GM18907 (cell line): ENCODE data around the gene MYO5A.
"Not testable (repeated sequence)": the region's sequence is repeated elsewhere in the genome, so short reads cannot be mapped to it uniquely, and the experiment has no call there.

Experiments
- ATAC-seq: cut with Tn5 transposase; IDR thresholded peaks from one replicate; pipeline ENCODE4 v1.9.1; 2021; ENCODE audit warnings: mild to moderate bottlenecking, moderate library complexity; ENCODE audit not compliant: unreplicated experiment

The MYO5A gene

DNA sequence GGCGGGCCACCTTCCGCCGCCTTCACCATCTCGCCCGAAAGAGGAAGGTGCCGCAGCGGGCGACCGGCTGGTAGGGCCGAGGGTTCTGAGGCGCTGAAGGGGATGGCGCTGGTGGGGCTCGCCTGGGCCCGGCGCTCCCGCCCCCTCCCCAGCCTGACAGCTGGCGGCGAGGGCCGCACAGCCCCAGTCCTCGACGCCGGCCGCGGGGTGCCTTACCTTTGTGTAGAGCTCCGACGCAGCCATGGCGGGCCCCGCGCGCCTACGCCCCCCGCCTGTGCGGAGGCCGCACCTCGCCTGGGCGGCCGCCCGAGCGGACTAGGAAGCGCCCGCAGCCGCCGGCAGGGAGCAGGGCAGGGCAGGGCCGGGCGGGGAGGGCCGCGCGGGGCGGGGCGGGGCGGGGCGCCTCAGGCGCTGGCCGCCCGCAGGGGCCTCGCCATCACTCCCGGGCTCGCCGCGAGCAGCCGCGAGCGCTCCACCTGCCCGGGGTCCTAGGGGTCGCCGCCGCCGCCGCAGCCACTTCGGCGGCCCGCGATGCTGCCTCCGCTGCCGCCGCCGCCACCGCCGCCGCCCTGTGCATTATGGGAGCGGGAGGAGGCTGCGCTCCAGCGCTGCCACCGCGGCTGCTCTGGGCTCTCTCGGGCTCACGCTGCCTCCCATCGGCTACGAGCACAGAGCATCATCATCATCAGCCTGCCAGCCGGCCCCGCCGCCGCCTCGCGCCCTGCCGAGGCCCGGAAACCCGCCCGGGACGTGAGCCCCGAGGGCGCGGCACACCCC lies at the start of gene MYO5A:
TSS of gene MYO5A (minus strand) at position 317 of the 777 bp plus-strand sequence. CDS start at position 243, 74 bp downstream.
- peak; percentile 89 for ATAC-seq

DNA sequence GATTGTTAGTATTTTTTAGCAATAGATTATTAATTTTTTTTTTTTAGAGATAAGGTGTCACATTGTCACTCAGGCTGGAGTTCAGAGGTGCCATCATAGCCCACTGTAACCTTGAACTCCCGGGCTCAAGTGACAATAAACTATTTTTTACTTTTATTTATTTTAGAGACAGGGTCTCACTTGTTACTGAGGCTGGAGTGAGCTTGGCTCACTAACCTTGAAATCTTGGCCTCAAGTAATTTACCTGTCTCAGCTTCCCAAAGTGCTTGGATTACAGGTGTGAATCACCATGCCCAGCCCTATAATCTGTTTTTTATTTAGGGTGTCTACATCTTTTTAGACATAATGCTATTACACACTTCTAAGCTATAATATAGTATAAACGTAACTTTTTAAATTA lies 48.0 kb upstream of the MYO5A start:
- no peak for ATAC-seq

DNA sequence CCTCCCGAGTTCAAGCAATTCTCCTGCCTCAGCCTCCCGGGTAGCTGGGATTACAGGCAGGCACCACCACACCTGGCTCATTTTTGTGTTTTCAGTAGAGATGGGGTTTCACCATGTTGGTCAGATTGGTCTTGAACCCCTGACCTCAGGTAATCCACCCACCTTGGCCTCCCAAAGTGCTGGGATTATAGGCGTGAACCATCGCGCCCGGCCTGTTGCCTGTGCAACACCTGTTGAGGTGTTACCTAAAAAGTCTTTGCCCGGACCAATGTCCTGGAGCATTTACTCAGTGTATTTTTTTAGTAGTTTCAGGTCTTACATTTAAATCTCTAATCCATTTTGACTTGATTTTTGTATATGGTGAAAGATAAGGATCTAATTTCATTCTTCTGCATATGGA lies 46.9 kb upstream of the MYO5A start:
- ATAC-seq: not testable (repeated sequence)

DNA sequence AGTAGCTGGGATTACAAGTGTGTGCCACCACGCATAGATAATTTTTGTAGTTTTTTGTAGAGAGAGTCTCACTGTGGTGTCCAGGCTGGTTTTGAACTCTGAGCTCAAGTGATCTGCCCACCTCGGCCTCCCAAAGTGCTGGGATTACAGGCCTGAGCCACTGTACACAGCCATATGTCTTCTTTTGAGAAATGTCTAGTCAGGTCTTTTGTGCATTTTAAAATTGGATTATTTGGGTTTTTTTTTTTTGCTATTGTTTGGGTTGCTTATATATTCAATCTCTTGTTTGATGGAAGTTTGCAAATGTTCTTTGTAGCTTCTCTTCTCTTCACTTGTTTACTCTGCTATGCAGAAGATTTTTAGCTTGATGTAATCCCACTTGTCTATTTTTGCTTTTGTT lies 46.4 kb upstream of the MYO5A start:
- no peak for ATAC-seq

DNA sequence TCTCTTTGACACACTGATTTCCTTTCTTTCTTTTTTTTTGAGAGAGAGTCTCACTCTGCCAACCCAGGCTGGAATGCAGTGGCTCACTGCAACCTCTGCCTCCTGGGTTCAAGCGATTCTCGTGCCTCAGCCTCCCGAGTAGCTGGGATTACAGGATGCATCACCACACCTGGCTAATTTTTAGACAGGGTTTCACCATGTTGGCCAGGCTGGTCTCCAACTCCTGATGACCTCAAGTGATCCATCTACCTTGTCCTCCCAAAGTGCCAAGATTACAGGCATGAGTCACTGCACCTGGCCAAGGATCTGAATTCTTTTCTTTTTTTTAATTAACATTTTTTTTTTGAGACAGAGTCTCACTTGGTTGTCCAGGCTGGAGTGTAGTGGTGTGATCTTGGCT lies 45.9 kb upstream of the MYO5A start:
- ATAC-seq: not testable (repeated sequence)

DNA sequence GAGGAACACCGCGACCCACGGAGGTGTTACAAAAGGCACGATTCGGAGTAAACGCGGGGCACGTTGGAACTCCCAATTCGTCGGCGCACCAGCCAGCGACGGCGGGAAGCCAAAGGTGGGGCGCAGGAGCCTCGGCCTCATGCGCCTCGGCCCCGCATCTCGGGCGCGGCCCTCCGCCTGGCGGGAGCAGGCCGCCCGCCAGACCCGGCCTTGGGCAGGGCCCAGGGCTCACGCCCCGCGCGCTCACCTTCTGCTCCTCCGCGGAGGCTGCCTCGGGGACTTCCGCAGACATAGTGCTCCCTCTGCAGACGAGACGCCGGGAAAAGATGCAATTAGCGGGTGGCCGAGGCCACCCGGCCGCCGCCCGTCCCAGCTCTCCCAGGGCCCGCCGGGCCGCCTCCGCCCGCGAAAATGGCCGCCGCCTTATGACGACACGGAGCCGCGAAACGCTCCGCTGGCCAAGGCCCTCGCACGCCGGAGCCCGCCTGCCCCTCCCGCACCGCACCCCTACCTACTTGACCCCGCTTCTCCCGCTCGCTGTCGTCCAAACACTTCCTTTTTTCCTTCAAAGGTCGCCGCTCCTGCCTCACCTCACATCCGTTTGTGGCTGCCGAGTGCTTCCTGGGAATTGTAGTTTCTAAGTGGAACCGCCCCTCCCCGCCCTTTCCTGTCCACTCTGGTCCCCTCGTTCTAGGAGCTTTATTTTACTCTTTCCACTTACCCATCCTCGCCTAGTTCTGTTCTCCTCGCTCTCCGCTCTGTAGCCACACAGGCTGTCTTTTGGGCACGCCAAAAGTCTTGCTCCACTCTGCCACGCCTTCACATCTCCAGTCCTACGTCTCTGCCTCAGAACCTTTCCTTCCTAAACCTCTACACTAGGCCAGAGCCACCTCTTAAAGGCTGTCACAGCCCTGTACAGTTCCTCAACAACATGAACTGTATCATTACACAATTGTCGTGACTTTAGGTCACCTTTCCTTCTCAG lies 40.2 kb upstream of the MYO5A start, which contains the start of gene ARPP19:
TSS of gene ARPP19 (minus strand) at position 430 of the 985 bp plus-strand sequence. CDS start at position 292, 138 bp downstream.
- ATAC-seq: peak; percentile 77

DNA sequence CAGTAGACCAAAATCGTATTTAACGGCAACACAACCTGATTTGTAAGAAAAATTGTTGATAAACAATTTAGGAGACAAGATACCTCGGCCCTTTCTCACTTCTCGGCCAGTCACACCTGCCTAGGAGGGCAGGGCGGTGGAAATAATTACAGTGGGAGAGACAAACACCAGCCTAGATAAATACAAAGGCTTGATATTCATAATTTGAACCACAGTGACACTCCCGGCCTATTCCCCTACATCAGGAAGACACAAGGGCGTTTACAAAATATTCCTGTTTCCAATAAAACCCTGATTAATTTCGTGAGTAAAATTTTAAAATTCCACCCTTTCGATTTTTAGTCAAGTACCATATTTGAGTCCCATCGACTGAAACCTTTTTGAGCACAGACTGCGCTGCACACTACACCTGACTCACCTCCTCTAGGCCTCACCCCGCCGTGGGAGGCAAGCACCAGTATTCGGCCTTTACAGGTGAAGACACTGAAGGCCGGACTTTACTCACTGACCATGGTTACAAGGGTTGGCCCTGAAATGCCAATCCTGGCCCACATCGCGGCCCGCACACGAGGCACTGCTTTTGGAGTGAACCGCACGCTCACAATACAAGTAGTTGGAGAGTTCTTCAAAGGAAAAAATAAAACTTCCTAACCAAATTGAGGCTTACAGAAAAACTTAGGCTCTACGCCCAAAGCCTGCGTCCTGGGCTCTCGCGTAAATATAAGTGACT lies 39.4 kb upstream of the MYO5A start:
- peak; percentile 25 for ATAC-seq

DNA sequence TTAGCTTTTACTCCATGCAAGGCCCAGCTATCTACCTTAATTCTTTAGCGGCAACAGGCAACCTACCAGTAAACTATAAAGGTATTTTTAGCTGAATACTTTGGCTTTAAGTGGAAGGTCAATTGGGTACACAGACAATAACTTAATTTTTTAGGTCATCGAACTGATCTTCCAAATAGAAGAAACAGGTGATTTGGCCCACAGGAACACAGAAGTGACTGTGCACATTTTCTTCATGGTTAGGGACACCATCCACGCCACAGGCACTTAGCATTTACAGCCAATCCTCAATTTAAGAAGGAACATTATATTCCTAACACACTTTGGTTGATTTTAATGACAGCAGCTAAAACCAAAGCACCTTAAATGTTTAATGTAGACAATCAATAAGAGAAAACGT lies 38.2 kb upstream of the MYO5A start:
- ATAC-seq: no peak

DNA sequence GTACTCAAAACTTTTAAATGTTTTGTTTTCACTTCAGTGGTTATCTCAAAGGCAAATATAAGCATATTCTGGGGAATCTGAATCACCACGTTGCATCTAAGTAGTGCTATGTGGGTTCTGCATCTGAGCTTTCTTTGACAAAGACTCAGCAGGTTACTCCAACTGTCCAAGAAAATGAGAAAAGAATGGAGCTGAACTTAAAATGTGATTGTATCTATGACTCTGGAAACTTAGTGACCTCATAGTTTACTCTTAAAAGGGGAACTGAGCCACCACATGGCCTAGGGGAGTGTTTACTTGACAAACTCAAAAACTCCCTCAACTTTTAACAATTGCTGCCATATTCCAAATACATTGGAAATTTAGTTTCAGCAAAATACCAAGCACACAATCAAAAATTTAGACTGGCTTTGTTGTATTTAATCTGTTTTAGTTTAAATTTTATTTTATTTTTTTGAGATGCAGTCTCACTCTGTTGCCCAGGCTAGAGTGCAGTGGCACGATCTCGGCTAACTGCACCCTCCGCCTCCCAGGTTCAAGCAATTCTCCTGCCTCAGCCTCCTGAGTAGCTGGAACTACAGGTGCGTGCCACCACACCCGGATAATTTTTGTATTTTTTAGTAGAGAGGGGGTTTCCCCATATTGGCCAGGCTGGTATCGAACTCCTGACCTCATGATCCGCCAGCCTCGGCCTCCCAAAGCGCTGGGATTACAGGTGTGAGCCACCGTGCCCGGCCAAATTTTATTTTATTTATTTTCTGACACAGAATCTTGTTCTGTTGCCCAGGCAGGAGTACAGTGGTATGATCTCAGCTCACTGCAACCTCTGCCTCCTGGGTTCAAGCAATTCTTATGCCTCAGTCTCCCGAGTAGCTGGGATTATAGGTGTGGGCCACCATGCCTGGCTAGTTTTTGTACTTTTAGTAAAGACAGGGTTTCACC lies 37.0 kb upstream of the MYO5A start:
- ATAC-seq: peak; percentile 53

DNA sequence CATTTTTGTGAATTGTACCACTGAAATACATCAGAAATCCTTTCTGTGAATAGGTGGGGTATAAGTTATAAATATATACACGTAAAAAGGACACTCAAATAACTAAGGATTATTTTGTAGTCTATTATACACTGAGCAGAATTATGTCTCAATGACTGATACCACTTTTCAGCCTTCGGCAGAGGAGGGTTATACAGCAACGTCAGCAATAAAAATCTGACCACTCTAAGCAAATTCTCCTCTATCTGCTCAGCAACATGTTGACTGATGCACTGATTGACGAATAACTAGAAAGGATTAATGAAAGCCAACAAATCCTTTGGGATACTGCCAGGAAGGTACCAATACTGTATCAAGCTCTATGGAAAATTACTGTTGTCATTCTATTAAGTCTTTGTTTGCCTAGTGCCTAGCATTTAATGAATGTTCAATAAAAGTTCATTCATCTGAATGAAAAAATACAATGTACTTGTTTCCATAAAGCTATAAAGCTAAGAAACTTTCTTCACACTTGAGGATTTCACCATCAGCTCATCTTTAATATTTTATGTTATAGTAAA lies 34.9 kb upstream of the MYO5A start:
- ATAC-seq: no peak

DNA sequence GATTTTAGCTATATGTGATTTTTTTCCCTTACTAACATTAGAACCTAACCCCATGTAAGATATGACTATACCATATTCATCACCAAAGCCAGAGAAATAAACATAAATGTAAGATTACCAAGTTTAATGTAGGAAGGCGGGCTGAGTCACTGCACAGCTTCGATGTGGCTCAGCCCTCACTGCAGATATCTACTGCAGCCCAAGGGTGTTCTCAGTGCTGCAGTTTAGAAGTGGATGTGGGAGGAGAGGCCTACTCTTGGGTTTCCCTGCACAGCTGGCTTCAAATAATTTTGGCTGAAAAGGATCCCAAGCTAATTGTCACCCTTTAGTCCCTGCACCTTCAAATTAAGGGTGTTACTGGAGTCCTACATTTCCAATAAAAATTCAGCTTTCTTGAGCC lies 30.9 kb upstream of the MYO5A start:
- ATAC-seq: no peak

DNA sequence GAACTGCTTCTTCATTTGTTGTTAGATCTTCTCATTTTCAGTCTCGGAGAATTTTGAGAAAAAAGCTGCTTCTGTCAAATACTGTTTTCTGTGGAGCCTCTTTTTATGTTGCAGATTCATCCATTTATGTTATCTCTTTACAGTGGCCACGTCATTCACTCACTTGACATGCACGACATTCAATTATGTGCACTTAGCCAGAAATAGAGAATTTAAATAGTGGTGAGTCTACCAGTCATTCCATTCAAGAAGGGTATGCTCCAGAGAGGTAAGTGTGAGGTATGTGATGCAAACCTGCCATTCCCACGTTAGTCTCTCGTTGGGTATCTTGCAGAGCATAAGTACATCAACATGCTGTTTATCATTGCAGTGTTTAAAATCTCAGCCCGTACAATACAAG lies 30.3 kb upstream of the MYO5A start:
- ATAC-seq: no peak

DNA sequence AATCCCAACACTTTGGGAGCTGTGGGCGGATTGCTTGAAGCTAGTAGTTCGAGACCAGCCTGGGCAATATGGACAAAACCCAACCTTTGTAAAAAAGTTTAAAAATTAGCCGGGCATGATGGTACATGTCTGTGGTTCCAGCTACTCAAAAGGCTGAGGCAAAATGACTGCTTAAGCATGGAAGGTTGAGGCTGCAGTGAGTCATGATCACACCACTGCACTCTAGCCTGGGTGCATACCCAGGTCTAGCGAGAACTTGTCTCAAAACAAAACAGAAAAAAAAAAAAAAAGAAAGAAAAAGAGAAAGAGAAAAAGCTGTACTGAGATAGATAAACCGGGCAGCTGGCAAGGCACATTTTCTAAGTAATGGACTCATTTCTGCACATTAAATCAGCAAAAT lies 29.5 kb upstream of the MYO5A start:
- ATAC-seq: peak; percentile 88

DNA sequence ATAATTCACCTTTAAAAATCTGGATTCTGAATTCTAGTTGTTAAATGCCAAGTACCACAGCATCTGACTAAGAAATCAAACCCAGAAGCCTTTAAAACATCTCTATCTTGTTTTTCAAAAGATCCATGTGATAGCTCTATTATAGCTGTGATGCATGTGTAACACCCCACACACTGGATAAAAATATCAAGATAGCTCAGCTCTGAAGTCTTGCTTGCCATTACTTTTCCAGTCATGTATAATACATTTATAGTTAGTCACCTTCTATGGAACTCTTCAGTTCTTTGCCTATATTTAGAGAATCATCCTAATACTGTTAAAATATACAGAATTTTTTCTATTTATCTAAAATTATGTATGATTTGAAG lies 28.6 kb upstream of the MYO5A start:
- no peak for ATAC-seq

DNA sequence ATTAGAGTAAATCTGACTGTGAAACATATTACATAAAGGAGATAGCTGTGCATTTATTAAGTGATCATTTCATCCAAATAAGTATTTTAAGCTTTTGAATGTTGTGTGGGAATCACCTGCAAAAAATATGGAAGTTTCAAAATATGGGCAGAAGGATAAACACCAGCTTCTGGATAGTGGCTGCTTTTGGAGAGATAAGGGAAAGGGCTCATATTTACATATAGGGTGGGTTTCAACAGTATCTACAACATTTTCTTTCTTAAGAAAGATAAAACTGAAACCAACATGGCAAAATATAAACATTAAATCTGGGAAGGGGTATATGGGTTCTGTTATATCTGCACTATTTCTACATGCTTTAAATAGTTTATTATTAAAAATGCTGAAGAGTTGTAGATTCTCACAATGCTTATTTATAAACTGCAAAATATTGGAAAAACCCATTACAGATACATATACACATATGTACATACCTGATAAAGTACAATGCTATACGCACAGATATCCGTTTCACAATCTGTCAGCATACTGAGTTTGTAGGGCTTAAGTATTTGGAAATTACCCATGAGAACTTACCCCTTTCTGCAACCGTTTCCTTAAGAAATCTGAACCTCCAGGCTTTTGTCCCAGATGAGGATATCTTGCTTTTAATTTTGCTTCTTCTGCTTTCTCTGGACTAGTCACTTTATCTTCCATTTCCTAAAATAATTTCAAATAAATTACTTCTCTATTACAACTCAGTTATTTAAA lies 28.0 kb upstream of the MYO5A start:
- ATAC-seq: no peak

DNA sequence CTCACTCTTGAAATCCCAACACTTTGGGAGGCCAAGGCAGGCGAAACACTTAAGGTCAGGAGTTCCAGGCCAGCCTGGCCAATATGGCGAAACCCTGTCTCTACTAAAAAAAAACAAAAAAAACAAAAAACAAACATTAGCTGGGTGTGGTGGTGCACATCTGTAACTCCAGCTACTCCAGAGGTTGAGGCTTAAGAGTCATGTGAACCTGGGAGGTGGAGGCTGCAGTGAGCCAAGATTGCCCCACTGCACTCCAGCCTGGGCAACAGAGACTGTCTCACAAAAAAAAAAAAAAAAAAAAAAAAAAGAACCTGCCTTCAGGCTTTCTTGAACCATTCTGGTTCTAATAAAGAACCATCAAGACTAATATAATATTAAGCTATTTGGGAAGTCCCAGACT lies 23.6 kb upstream of the MYO5A start:
- no peak for ATAC-seq

DNA sequence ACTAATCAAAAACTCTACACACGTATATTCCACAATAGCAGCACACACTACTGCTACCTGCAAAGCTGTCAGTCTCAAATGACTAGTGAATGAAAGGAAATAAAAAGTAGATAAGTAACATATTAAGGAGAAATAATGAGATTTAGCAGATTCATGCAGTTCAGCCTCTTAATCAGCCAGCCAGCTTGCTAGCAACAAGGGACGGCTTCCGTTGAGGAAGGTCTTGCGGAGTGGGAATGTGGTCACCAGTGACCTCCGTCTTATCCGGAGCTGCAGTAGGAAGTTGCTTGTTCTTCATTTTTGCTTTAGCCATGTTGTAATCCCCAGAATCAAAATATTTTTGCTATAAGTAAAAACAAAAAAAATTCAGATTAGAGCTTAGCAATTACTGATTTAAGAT lies 23.1 kb upstream of the MYO5A start:
- no peak for ATAC-seq

DNA sequence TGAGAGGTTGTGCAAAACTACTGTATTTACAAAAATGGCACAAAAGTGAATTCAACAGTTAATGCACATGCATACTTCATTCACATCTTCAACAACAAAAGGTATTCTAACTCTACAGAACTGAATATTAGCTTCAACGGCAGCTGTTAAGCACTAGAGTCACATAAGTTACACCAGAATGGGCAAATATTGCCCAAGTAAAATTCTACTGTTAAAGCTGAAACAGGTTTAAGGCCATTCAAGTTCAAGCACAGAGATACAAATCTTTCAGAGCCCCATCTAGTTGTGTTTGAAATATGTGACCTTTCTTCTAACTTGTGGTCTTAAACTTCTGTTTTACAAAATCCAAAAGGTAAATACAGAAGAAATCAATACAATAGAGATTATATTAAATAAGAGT lies 22.5 kb upstream of the MYO5A start:
- not testable (repeated sequence) for ATAC-seq
